HG03196 (cell line): ENCODE data around the gene KCTD16.

Experiments
- ATAC-seq: cut with Tn5 transposase; IDR thresholded peaks from one replicate; pipeline ENCODE4 v1.9.1; 2021; ENCODE audit not compliant: unreplicated experiment

KCTD16 gene

DNA sequence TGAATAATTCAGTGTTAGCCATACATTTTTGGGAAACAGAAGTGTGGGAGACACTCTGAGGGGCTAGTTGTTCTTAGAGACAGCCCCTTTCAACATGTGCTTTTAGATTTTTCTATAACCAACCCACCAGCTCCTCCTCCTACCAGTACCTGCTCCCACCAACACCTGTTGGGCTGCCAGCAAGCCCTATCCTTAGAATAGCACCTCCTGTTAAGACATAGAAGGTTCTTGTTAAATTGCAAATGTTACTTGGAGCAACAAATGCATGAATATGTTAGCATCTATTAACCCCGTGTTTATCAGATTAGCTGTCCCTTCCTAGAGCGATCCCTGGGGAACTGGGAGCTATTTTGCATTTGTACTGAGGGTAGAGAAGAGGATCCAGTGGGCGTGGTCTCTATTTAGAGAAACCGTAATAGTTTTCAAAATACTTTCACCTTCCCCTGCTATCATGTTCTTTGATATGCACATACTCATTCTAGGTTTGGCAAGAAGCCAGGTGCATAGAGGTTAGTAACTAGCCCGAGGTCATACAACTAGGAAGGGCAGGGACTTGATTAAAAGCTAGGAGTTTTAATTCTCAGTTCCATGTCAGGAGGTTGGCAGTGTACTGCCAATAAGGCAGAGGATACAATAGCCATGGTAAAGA lies 334.4 kb downstream of the KCTD16 start:
- no peak for ATAC-seq

DNA sequence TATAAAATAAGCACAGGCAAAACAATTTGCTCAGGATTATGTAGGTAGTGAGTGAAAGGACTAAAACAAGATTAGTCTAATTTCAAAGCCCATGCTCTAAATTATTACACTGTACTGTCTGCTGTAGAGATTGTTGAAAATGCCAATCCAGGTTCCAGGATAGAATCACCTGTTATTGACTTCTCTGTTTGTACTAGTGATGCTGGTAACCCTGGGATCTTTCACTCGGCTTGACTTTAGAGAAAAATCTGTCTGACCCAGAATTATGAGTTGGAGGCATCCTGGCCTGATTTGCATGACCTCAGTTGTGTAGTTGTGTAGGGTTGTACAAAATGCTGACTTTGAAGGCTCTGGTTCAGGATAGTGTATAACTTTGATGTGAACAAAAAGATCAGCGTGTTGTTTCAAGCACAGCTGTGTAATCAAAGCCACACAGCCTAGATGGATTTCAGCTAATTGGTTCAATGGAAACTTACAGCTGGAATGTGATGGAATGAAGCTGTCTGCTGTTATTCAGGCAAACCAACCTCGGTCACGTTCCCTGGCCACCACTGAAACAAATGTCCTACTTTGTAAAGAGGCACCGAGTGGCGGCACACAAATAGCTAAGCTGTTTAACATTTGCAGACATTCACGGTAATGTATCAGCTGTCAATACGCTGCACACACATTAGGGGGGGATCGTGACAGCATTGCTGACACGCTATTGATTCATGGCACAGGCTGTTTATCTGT lies 340.3 kb downstream of the KCTD16 start:
- no peak for ATAC-seq

DNA sequence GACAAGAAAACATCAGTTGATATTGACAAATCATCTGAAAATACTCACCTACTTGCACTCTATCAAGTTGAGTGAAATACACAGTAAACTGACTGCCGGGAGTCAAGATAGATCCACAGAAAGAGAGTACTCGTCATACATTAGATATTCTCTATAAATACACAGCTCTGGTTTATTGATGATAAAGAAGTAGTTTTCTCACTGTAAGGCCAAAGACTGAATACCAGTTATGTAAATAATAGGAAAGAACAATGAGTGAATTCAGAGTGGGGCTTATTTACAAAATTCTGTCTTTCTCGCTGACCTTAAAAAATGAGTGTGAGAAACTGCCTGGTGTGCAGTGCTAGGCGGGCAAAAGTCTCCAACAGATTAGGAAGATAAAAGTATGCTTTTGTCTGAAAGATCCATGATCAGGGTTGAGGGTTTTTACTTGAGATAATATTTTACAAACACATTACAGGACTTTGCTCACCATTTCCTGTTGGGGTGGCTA lies 341.0 kb downstream of the KCTD16 start:
- ATAC-seq = no peak

DNA sequence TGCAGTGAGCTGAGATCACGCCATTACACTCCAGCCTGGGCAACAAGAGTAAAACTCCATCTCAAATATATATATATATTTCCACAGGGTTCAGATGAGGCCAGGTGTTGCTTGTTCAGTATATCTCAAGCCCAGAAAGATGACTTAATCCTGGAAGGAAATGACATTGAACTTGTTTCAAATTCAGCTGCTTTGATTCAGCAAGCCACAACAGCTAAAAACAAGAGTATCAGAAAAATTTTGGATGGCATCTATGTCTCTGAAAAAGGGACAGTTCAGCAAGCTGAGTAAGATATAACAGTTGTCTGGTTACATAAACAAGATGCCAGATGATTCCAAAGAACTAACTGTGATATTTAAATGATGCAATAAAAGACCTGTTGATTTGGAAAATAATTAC lies 352.0 kb downstream of the KCTD16 start:
- ATAC-seq = no peak

DNA sequence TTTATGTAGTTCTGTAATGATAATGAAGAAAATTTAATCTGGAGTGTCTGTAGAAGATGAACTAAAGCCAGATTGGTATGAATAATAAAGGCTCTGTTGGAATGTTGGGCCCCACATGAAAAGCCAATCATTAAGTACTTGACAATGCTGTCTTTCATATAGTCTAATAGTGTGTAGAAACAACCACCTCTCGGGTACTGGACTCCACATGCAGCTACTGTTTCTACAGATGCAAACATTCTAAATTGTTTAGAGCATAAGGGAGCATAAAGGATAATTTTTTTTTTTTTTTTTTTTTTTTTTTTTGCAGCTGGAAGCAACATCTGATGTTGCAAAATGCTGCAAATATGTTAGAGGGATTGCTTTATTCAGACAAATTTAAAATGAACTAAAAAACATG lies 354.3 kb downstream of the KCTD16 start:
- ATAC-seq = no peak

DNA sequence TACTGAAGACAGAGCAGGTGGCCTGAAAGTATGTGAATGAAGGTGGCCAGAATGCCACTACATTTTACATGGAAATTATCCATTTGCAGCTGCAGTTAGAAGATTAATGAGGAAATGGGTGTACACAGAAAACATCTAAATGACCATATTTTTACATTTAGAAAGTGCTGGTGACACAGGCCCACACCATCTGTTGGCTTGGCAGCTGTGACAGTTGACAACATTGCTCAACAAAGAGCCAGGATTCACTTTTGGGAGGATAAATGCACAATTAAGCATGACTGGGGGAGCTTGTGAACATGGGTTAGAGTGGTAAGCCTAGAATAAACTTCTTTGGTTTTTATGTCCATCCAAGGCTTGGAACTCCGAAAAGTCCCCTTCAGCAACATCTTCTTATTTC lies 360.5 kb downstream of the KCTD16 start:
- no peak for ATAC-seq
